LoVo (cell line): ENCODE results near the gene THBS2.
"Not testable (repeated sequence)": the region's sequence is repeated elsewhere in the genome, so short reads cannot be mapped to it uniquely, and the experiment has no call there.

Experiments
- DNase-seq: peaks from one replicate; pipeline ENCODE4 v3.0.0-alpha.2; 2016; ENCODE audit warnings: low spot score

THBS2 gene

GRCh38 chr6:169208011-169208410 is 45.6 kb downstream of the THBS2 start:
- no peak for DNase-seq

GRCh38 chr6:169207482-169207881 is 46.2 kb downstream of the THBS2 start:
- no peak for DNase-seq

- DNase-seq, result no peak
These were observed 48.2 kb downstream of the THBS2 start for GRCh38 chr6:169205176-169206160.

- DNase-seq, result no peak
These were observed 49.5 kb downstream of the THBS2 start for GRCh38 chr6:169204167-169204566.

- no peak for DNase-seq
These were observed 51.7 kb downstream of the THBS2 start for GRCh38 chr6:169201985-169202384.

- DNase-seq, result no peak
These were observed 52.6 kb downstream of the THBS2 start for GRCh38 chr6:169200893-169201514.

GRCh38 chr6:169199625-169200335 is 53.9 kb downstream of the THBS2 start:
- no peak for DNase-seq

- DNase-seq, result no peak
These were observed 54.8 kb downstream of the THBS2 start for GRCh38 chr6:169198885-169199284.

GRCh38 chr6:169197929-169198328 is 55.7 kb downstream of the THBS2 start:
- not testable (repeated sequence) for DNase-seq

- not testable (repeated sequence) for DNase-seq
These were observed 57.4 kb downstream of the THBS2 start for GRCh38 chr6:169196279-169196678.

GRCh38 chr6:169194737-169195136 is 58.9 kb downstream of the THBS2 start:
- no peak for DNase-seq

- DNase-seq, result no peak
These were observed 62.7 kb downstream of the THBS2 start for GRCh38 chr6:169190970-169191369.

GRCh38 chr6:169190144-169190584 is 63.5 kb downstream of the THBS2 start:
- no peak for DNase-seq

GRCh38 chr6:169189686-169190085 is 64.0 kb downstream of the THBS2 start:
- DNase-seq, result no peak

- no peak for DNase-seq
These were observed 64.5 kb downstream of the THBS2 start for GRCh38 chr6:169189182-169189581.

GRCh38 chr6:169188475-169188874 is 65.2 kb downstream of the THBS2 start:
- DNase-seq, result no peak

- no peak for DNase-seq
These were observed 65.6 kb downstream of the THBS2 start for GRCh38 chr6:169188051-169188470.

- DNase-seq, result no peak
These were observed 67.0 kb downstream of the THBS2 start for GRCh38 chr6:169186496-169187169.

GRCh38 chr6:169185692-169186485 is 67.8 kb downstream of the THBS2 start:
- DNase-seq, result no peak

- DNase-seq, result no peak
These were observed 68.6 kb downstream of the THBS2 start for GRCh38 chr6:169185011-169185521.

GRCh38 chr6:169184419-169184818 is 69.2 kb downstream of the THBS2 start:
- no peak for DNase-seq
